Astrocyte (in vitro differentiated cells and primary cell): ENCODE results near the gene RGS1.

Experiments
- CTCF ChIP-seq: IDR thresholded peaks from 2 replicates; pipeline ENCODE4 v1.5.1; 2011; ENCODE audit warnings: low read depth, mild to moderate bottlenecking, inconsistent platforms, low read length, moderate library complexity; ENCODE audit not compliant: insufficient read depth
- EZH2 ChIP-seq: IDR thresholded peaks from 2 replicates; pipeline ENCODE4 v1.6.1; 2012; ENCODE audit warnings: mild to moderate bottlenecking, low read length, inconsistent platforms; ENCODE audit not compliant: insufficient read depth

GRCh38 chr1:192529811-192530210 is 45.8 kb upstream of the RGS1 start:
- TF ChIP-seq CTCF (no peak), EZH2 (no peak)
